Measurements from ENCODE around the gene ILKAP.

- TF ChIP-seq CTCF (IDR thresholded peaks at IDR 0.05; ENCODE audit: insufficient read depth, low read length, poor library complexity, severe bottlenecking) (no peak), EZH2phosphoT487 (conservative IDR thresholded peaks at IDR 0.05; ENCODE audit: low read length) (no peak)
Measured at GRCh38 chr2:238173692-238174091, 29.8 kb downstream of the ILKAP start.

Data from SU-DHL-6 (cell line).